Hepatocyte (in vitro differentiated cells): ENCODE measurements around the gene CASP6.

Experiments used
- EZH2 ChIP-seq: fragments of 200-600 bp; sonication (generic); IDR thresholded peaks from 2 replicates; pipeline ENCODE4 v1.6.1; 2016; ENCODE audit warnings: antibody characterized with exemption, mild to moderate bottlenecking, borderline replicate concordance
- TF ChIP-seq, protein P1 (sequence below): fragments of 200-600 bp; sonication (generic); IDR thresholded peaks from 2 replicates; pipeline ENCODE4 v1.5.1; 2016; ENCODE audit warnings: antibody characterized with exemption, mild to moderate bottlenecking; ENCODE audit not compliant: poor library complexity

DNA sequence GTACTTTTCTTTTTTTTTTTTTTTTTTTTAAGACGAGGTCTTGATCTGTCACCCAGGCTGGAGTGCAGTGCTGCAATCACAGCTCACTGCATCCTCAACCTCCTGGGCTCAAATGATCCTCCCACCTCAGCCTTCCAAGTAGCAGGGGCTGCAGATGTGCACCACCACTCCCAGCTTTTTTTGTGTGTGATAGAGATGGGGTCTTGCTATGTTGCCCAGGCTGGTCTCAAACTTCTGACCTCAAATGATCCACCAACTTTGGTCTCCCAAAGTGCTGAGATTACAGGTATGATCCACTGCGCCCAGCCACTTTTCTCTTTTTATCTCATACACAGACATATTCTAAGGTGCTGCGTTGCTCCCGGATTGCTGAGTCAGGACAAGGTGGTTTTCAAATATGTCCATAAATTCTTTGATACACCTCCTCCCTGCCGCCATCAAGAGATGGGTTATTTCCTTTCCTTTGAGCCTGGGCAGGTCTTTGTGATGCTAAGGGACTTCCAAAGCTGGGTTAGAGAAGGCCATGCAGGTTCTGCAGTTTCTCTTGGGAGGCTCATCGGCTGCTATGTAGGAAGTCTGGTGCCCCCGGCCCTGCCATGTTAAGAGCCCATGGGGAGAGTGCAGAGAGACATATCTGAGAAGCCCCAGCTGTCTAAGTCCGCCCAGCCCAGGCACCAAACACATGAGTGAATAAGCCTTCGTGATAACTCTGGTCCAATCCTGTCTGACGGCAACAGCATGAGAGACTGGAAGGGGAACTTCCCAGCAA, 35.0 kb upstream of the CASP6 start:
- TF ChIP-seq, protein P1, sequence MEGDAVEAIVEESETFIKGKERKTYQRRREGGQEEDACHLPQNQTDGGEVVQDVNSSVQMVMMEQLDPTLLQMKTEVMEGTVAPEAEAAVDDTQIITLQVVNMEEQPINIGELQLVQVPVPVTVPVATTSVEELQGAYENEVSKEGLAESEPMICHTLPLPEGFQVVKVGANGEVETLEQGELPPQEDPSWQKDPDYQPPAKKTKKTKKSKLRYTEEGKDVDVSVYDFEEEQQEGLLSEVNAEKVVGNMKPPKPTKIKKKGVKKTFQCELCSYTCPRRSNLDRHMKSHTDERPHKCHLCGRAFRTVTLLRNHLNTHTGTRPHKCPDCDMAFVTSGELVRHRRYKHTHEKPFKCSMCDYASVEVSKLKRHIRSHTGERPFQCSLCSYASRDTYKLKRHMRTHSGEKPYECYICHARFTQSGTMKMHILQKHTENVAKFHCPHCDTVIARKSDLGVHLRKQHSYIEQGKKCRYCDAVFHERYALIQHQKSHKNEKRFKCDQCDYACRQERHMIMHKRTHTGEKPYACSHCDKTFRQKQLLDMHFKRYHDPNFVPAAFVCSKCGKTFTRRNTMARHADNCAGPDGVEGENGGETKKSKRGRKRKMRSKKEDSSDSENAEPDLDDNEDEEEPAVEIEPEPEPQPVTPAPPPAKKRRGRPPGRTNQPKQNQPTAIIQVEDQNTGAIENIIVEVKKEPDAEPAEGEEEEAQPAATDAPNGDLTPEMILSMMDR = no peak
- TF ChIP-seq EZH2 = no peak
